Lung (tissue), 12 donors: ENCODE data around the gene SGCA. TPM values are rescaled to one million over a fixed set of nuclear protein-coding genes. Genes with fewer than 3 reads are reported as not detected.

Experiments
- ATAC-seq: fragments of 200-7000 bp; cut with Tn5 transposase; one replicate; pipeline ENCODE4 v1.9.1; 2020; ENCODE audit warnings: moderate number of reproducible peaks; ENCODE audit not compliant: insufficient read depth, low FRiP score
- DNase-seq, 3 donors: peaks; one replicate each; pipeline ENCODE4 v3.0.0-alpha.2; 2013 to 2017
- H3K27ac ChIP-seq, 2 donors: one replicate each; pipeline ENCODE4 v1.5.1; 2013; ENCODE audit warnings: mild to moderate bottlenecking in 2 of 2, moderate library complexity in 2 of 2, control low read depth in 1 of 2, inconsistent platforms in 1 of 2, low read depth in 1 of 2, low read length in 1 of 2
- H3K27me3 ChIP-seq, 3 donors: one replicate each; pipeline ENCODE4 v1.5.1; 2013; ENCODE audit warnings: low read length in 2 of 3; ENCODE audit not compliant: control insufficient read depth in 3 of 3, insufficient read depth in 3 of 3
- H3K36me3 ChIP-seq, 4 donors: one replicate each; pipeline ENCODE4 v1.5.1; 2013; ENCODE audit warnings: low read length in 4 of 4, mild to moderate bottlenecking in 1 of 4, moderate library complexity in 1 of 4; ENCODE audit not compliant: control insufficient read depth in 4 of 4, insufficient read depth in 4 of 4
- H3K4me1 ChIP-seq, 5 donors: one replicate each; pipeline ENCODE4 v1.5.1; 2013; ENCODE audit warnings: low read length in 5 of 5, mild to moderate bottlenecking in 2 of 5, moderate library complexity in 1 of 5; ENCODE audit not compliant: control insufficient read depth in 5 of 5, insufficient read depth in 5 of 5
- H3K4me3 ChIP-seq: one replicate; pipeline ENCODE4 v1.5.1; 2013; ENCODE audit warnings: mild to moderate bottlenecking, control low read depth, moderate library complexity
- H3K9ac ChIP-seq, 2 donors: one replicate each; pipeline ENCODE4 v1.5.1; 2013; ENCODE audit warnings: low read length in 2 of 2, control low read depth in 1 of 2; ENCODE audit not compliant: insufficient read depth in 1 of 2
- H3K9me3 ChIP-seq, 4 donors: one replicate each; pipeline ENCODE4 v1.5.1; 2013; ENCODE audit warnings: low read length in 3 of 4, mild to moderate bottlenecking in 1 of 4, moderate library complexity in 1 of 4; ENCODE audit not compliant: control insufficient read depth in 4 of 4, insufficient read depth in 3 of 4
- WGBS, 2 donors: extraction: QIAGEN DNeasy Blood & Tissue Kit; methylation state at CpG; one replicate each; pipeline ENCODE4 v1.1.7; 2013; 5-methylcytosine and 5-hydroxymethylcytosine counted together
- polyA plus RNA-seq, 2 donors: library from polyadenylated mRNA; stranded (reverse); fragments of 200-250 nt; gene quantifications; one replicate each; pipeline ENCODE4 v1.2.1, GENCODE V29; 2013
- total RNA-seq, 2 donors: library from RNA; depleted of rRNA in 1 of 2; stranded (reverse); fragments of >200 nt in 1 of 2; gene quantifications; one replicate each; pipeline ENCODE4 v1.2.1, GENCODE V29; 2014 to 2021
- TF ChIP-seq, protein P1 (sequence below): IDR thresholded peaks from 2 replicates; pipeline ENCODE4 v1.5.1; 2012; ENCODE audit warnings: mild to moderate bottlenecking; ENCODE audit errors: control extremely low read depth, extremely low read depth
- donor health status: control.
- donor health status: control.
- donor health status: Bipolar disorder and iron deficiency.
- donor health status: healthy.
- donor health status: DM: yes; HTN: yes; CAD: no.

The SGCA gene
- total and polyA plus RNA-seq, 4 donors: 5.0 to 19.4 (median 14.0) TPM

DNA sequence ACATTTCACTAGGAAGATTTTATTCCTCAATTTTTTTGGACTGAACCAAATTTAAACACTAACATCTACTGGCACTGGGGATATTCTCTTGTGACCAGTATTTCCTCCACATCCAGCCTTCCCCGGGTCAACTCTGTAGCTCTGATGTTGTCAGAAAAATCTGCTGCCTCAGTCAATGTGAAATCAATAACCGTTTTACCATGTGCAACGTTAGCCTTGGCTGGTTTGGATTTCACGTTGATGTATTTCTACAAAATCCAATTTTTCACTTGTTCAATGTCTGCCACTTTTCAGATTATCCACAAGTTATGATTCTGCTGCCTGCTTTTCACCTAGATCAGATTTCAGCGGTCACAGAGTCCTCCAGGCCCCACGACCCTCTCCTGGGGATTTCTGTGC is 7.1 kb downstream of the SGCA start:
- H3K4me1 ChIP-seq: peaks cover 0 to 21% (median 6%) of the 10 kb centered on the region in 5 donors
- ATAC-seq (no peak), DNase-seq (no peak)
- H3K36me3 ChIP-seq: no peaks in the 10 kb centered on the region
- TF ChIP-seq, protein P1, sequence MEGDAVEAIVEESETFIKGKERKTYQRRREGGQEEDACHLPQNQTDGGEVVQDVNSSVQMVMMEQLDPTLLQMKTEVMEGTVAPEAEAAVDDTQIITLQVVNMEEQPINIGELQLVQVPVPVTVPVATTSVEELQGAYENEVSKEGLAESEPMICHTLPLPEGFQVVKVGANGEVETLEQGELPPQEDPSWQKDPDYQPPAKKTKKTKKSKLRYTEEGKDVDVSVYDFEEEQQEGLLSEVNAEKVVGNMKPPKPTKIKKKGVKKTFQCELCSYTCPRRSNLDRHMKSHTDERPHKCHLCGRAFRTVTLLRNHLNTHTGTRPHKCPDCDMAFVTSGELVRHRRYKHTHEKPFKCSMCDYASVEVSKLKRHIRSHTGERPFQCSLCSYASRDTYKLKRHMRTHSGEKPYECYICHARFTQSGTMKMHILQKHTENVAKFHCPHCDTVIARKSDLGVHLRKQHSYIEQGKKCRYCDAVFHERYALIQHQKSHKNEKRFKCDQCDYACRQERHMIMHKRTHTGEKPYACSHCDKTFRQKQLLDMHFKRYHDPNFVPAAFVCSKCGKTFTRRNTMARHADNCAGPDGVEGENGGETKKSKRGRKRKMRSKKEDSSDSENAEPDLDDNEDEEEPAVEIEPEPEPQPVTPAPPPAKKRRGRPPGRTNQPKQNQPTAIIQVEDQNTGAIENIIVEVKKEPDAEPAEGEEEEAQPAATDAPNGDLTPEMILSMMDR: no peak
- no peaks in the 10 kb centered on the region for H3K9me3 ChIP-seq
- H3K27ac ChIP-seq: peak overlapping the region; percentile 62 to 71
- H3K4me3 ChIP-seq: no peak overlapping the region
- no peaks in the 10 kb centered on the region for H3K27me3 ChIP-seq
- WGBS, 2 donors: 76 to 85% methylated on average over 6 of the region's 6 CpGs
- H3K9ac ChIP-seq: no peak overlapping the region

DNA sequence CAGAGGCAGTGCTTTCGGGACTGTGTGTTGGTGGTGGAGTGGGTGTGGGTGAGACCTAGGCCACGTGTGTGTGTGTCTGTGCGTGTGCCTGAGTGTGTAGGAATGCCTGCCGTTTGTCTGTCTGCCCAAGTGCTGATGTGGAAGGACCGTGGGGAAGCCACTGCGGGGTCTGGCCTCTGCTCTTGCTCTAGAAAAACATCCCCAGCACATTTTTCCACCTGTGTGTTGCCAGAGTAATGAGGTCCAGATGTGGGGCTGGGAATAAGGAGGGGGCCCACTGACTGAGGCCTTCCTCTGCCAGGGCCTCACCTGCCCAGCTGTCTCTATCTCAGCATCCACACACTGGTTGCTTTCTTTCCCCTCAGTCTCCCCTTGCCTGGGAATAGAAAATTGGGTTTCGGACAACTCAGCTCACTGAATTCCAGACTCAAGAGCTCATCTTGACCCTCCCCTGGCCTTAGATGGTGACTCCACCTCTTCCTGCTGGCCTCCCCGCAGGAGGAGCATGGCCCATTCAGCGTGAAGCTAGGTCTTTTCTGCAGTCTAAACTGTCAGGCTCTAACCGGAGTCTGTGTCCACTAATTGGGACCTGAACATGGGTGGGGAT is 7.6 kb downstream of the SGCA start:
- DNase-seq (peak in 2 of 3 donors; percentile 54 to 70), ATAC-seq (no peak)
- Histone ChIP-seq H3K27me3 (no peaks in the 10 kb centered on the region), H3K36me3 (no peaks in the 10 kb centered on the region), H3K9me3 (no peaks in the 10 kb centered on the region), H3K27ac (peak overlapping the region; percentile 62 to 71), H3K4me3 (no peak overlapping the region), H3K9ac (no peak overlapping the region), H3K4me1 (peaks cover 0 to 26% (median 10%) of the 10 kb centered on the region in 5 donors)
- 55 to 71% methylated on average over 10 of the region's 10 CpGs for WGBS, 2 donors
- TF ChIP-seq, protein P1: no peak

DNA sequence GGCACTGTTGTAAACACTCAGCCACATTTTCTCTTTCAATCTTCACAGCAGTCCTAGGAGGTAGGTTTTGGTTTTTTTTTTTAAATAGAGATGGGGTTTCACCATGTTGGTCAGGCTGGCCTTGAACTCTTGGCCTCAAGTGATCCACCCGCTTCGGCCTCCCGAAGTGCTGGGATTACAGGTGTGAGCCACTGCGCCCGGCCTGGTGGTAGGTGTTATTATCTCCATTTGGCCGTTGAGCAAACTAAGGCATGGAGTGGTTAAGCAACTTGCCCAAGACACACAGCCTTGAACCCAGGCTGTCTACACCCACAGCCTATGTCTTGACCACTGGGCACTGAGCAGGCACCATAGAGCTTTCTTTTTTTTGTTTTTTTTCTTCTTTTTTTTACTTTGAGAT is 8.6 kb downstream of the SGCA start:
- no peak overlapping the region for H3K27ac ChIP-seq
- H3K9me3 ChIP-seq: no peaks in the 10 kb centered on the region
- TF ChIP-seq, protein P1: no peak
- peaks cover 0 to 30% (median 10%) of the 10 kb centered on the region in 5 donors for H3K4me1 ChIP-seq
- DNase-seq (no peak), ATAC-seq (no peak)
- 76 to 80% methylated on average over 6 of the region's 6 CpGs for WGBS, 2 donors
- H3K9ac ChIP-seq: no peak overlapping the region
- H3K36me3 ChIP-seq: no peaks in the 10 kb centered on the region
- H3K27me3 ChIP-seq: no peaks in the 10 kb centered on the region
- H3K4me3 ChIP-seq: no peak overlapping the region
